GM12878 (cell line): ENCODE measurements around the gene CREB3. TPM values are rescaled to one million over a fixed set of nuclear protein-coding genes. Genes with fewer than 3 reads are reported as not detected.

Experiments used
- ATF7 ChIP-seq: fragments of 450-650 bp; IDR thresholded peaks from 2 replicates; pipeline ENCODE4 v1.6.1; 2016; ENCODE audit warnings: low read depth, mild to moderate bottlenecking
- CEBPZ ChIP-seq: fragments of 150-350 bp; IDR thresholded peaks from 2 replicates; pipeline ENCODE4 v1.6.1; 2016; ENCODE audit warnings: low read depth, low read length
- CTCF ChIP-seq, 3 experiments: IDR thresholded peaks in 2 of 3; conservative IDR thresholded peaks in 1 of 3; 2 replicates each; pipeline ENCODE4 v1.5.1; 2011; ENCODE audit warnings: low read depth in 3 of 3, low read length in 3 of 3, mild to moderate bottlenecking in 3 of 3, control low read depth in 2 of 3, moderate library complexity in 2 of 3, inconsistent platforms in 1 of 3, mixed read lengths in 1 of 3; ENCODE audit not compliant: control insufficient read depth in 2 of 3, insufficient read depth in 1 of 3; ENCODE audit errors: extremely low read depth in 1 of 3
- E4F1 ChIP-seq: fragments of 450-650 bp; IDR thresholded peaks from 2 replicates; pipeline ENCODE4 v1.6.1; 2018; ENCODE audit warnings: borderline replicate concordance, mild to moderate bottlenecking; ENCODE audit not compliant: partially characterized antibody
- ESRRA ChIP-seq: IDR thresholded peaks from 2 replicates; pipeline ENCODE4 v1.6.1; 2012; ENCODE audit warnings: mild to moderate bottlenecking, low read length, improper control_type of control experiment
- MEF2B ChIP-seq: fragments of 450-650 bp; IDR thresholded peaks from 2 replicates; pipeline ENCODE4 v1.6.1; 2018; ENCODE audit warnings: mild to moderate bottlenecking, moderate library complexity; ENCODE audit not compliant: partially characterized antibody, poor library complexity, severe bottlenecking
- NBN ChIP-seq: fragments of 450-650 bp; IDR thresholded peaks from 2 replicates; pipeline ENCODE4 v1.6.1; 2016
- NR2C1 ChIP-seq: fragments of 450-650 bp; IDR thresholded peaks from 2 replicates; pipeline ENCODE4 v1.6.1; 2017; ENCODE audit warnings: antibody characterized with exemption, mild to moderate bottlenecking, moderate library complexity
- RCOR1 ChIP-seq: conservative IDR thresholded peaks from 2 replicates; pipeline ENCODE4 v1.6.1; 2012; ENCODE audit warnings: low read depth, low read length, improper control_type of control experiment
- SIX5 ChIP-seq: IDR thresholded peaks from 2 replicates; pipeline ENCODE4 v1.6.1; 2011; ENCODE audit warnings: mild to moderate bottlenecking, low read depth, low read length, moderate library complexity; ENCODE audit not compliant: severe bottlenecking
- SP1 ChIP-seq: IDR thresholded peaks from one replicate; pipeline ENCODE4 v1.6.1; 2011; ENCODE audit warnings: low read depth, low read length
- TCF7 ChIP-seq: IDR thresholded peaks from 2 replicates; pipeline ENCODE4 v1.6.1; 2014; ENCODE audit warnings: antibody characterized with exemption, borderline replicate concordance
- ZNF687 ChIP-seq: fragments of 450-650 bp; IDR thresholded peaks from 2 replicates; pipeline ENCODE4 v1.6.1; 2017; ENCODE audit warnings: mild to moderate bottlenecking, moderate library complexity
- ZSCAN29 ChIP-seq: fragments of 450-650 bp; IDR thresholded peaks from 2 replicates; pipeline ENCODE4 v1.6.1; 2017; ENCODE audit warnings: mild to moderate bottlenecking, moderate library complexity
- polyA plus RNA-seq, 11 experiments: library from polyadenylated mRNA; depleted of rRNA in 4 of 11; unstranded in 6 of 11; stranded (reverse) in 5 of 11; fragments of >200 nt; fragmentation: Nextera tagmentation in 4 of 11; fragmentation: Illumina TruSeq in 1 of 11; extraction: Ambion mirVana in 4 of 11; extraction: Trizol in 1 of 11; gene quantifications; 1 replicate in 1 of 11; 2 replicates in 10 of 11; pipeline versions ENCODE4 v1.2.1 to v1.2.3, GENCODE V29; 2011 to 2016; ENCODE audit warnings: inconsistent platforms in 2 of 11, missing spikeins in 2 of 11, low read depth in 1 of 11
- total RNA-seq, 4 experiments: library from RNA; depleted of rRNA in 3 of 4; stranded (reverse); fragments of >200 nt in 3 of 4; fragmentation: Illumina TruSeq in 1 of 4; extraction: Trizol in 1 of 4; gene quantifications; 2 replicates each; pipeline versions ENCODE4 v1.2.1 to v1.2.3, GENCODE V29; 2013 to 2021

Gene CREB3
- total and polyA plus RNA-seq, 10 of the 15 experiments (the other 5 are each of a cell fraction or from before 2014, with no cell fraction given): 9.8 to 38.9 (median 19.8) TPM

GRCh38 chr9:35749515-35750255 is 17.2 kb downstream of the CREB3 start (continued):
- TF ChIP-seq SIX5 (no peak), ESRRA (no peak), CEBPZ (no peak), E4F1 (no peak), ZNF687 (no peak), ATF7 (no peak), ZSCAN29 (no peak), SP1 (no peak), RCOR1 (no peak), NR2C1 (peak; percentile 60; the same call in 1 of the 2 replicates), CTCF (IDR thresholded peaks at IDR 0.05 in 2 of 3, conservative IDR thresholded peaks at IDR 0.05 in 1 of 3; ENCODE audit: control insufficient read depth in 2 of 3, extremely low read depth in 1 of 3, insufficient read depth in 1 of 3, low read depth in 3 of 3, low read length in 3 of 3) (peak in 2 of 3 experiments; percentile 6 to 24; a peak in 1 of 6 replicates), MEF2B (peak; percentile 11), NBN (peak; percentile 27; the same call in 1 of the 2 replicates), TCF7 (no peak)
